Stimulated activated CD8-positive, alpha-beta memory T cell treated with anti-CD3 and anti-CD28 coated beads, Interleukin-12 subunit alpha, Interleukin-12 subunit beta, amount 100 ng/mL, for 24 hours (primary cell): ENCODE results near the gene ARL17A.
"Not testable (repeated sequence)": the region's sequence is repeated elsewhere in the genome, so short reads cannot be mapped to it uniquely, and the experiment has no call there.

ENCODE experiments used
- DNase-seq: peaks from one replicate; pipeline ENCODE4 v3.0.0-alpha.2; 2020; ENCODE audit errors: extremely low read depth

The ARL17A gene

GRCh38 chr17:46579083-46580075 lies at the start of gene ARL17A:
ARL17A (minus strand) TSS chr17:46579691; CDS start chr17:46576322, 3,369 bp downstream.
- peak; percentile 39 for DNase-seq

GRCh38 chr17:46628753-46629436 lies 49.4 kb upstream of the ARL17A start:
- not testable (repeated sequence) for DNase-seq

- DNase-seq, result not testable (repeated sequence)
Measured at GRCh38 chr17:46627452-46627851, 48.0 kb upstream of the ARL17A start.

- not testable (repeated sequence) for DNase-seq
Measured at GRCh38 chr17:46624726-46625125, 45.2 kb upstream of the ARL17A start.

- not testable (repeated sequence) for DNase-seq
Measured at GRCh38 chr17:46623790-46624189, 44.3 kb upstream of the ARL17A start.

- DNase-seq, result not testable (repeated sequence)
Measured at GRCh38 chr17:46618975-46619374, 39.5 kb upstream of the ARL17A start.

GRCh38 chr17:46617121-46617520 lies 37.6 kb upstream of the ARL17A start:
- DNase-seq, result not testable (repeated sequence)

GRCh38 chr17:46613876-46614275 lies 34.4 kb upstream of the ARL17A start:
- not testable (repeated sequence) for DNase-seq

GRCh38 chr17:46611304-46611703 lies 31.8 kb upstream of the ARL17A start:
- not testable (repeated sequence) for DNase-seq

- DNase-seq, result not testable (repeated sequence)
Measured at GRCh38 chr17:46603125-46603524, 23.6 kb upstream of the ARL17A start.

GRCh38 chr17:46600767-46601166 lies 21.3 kb upstream of the ARL17A start:
- not testable (repeated sequence) for DNase-seq

GRCh38 chr17:46598344-46598931 lies 18.9 kb upstream of the ARL17A start:
- DNase-seq, result not testable (repeated sequence)

GRCh38 chr17:46591332-46591731 lies 11.8 kb upstream of the ARL17A start:
- DNase-seq, result not testable (repeated sequence)

- not testable (repeated sequence) for DNase-seq
Measured at GRCh38 chr17:46590157-46591146, 11.0 kb upstream of the ARL17A start, which contains the start of gene NSF. NSF (plus strand) TSS chr17:46590669; CDS start chr17:46590776, 107 bp downstream.

GRCh38 chr17:46585444-46585843 lies 6.0 kb upstream of the ARL17A start:
- DNase-seq, result not testable (repeated sequence)

GRCh38 chr17:46580082-46580481 lies 591 bp upstream of the ARL17A start:
- DNase-seq, result not testable (repeated sequence)

- DNase-seq, result not testable (repeated sequence)
Measured at GRCh38 chr17:46571796-46572195, 7.7 kb downstream of the ARL17A start.

- DNase-seq, result not testable (repeated sequence)
Measured at GRCh38 chr17:46566980-46567379, 12.5 kb downstream of the ARL17A start.

GRCh38 chr17:46566284-46566683 lies 13.2 kb downstream of the ARL17A start:
- not testable (repeated sequence) for DNase-seq

GRCh38 chr17:46560048-46560447 lies 19.4 kb downstream of the ARL17A start:
- not testable (repeated sequence) for DNase-seq

GRCh38 chr17:46559155-46559554 lies 20.3 kb downstream of the ARL17A start:
- not testable (repeated sequence) for DNase-seq
